ENCODE measurements around the gene ITGA3. TPM values are rescaled to one million over a fixed set of nuclear protein-coding genes. Genes with fewer than 3 reads are reported as not detected.
A peak's percentile ranks its signal among the peaks of the same experiment; 100 is the strongest.

Gene ITGA3
- total and polyA plus RNA-seq, 2 of the 13 experiments (the other 11 are each of a cell fraction or from before 2014, with no cell fraction given), result 0.48 to 0.69 TPM

DNA sequence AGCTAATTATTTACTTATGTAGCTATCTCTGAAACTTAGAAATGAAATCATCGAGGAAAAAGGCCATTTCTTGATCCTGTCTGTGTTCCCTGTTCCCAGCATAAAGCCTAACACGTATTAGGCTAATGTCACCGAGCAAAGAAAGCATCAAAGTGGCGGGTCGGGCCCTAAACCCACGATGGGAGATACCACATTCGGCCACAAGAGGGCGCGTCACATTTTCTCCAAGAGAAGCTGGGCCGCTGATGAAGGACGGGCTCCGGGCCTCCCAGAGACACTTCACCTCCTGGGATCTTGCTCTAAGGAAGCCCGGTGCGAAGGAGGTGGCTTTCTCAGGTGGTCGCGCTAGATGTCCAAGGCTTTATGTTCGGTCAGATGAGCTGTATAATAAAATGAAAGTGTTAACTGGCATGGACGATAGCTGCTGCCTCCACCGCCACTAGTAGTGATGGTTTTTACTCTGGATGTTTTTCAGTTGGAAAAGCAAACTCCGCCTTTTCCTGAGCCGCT, 38.4 kb downstream of the ITGA3 start (continued):
- TF ChIP-seq CREB1 (IDR thresholded peaks at IDR 0.05), result peak; percentile 46; the same call in 1 of the 2 replicates
- no peak for TF ChIP-seq CREB1 (CRISPR knock-in tag; IDR thresholded peaks at IDR 0.05)
- no peak for TF ChIP-seq NKX3-1 (CRISPR knock-in tag; IDR thresholded peaks at IDR 0.05)
- peak; percentile 17; the same call in 1 of the 2 replicates for TF ChIP-seq PHF21A (CRISPR knock-in tag; IDR thresholded peaks at IDR 0.05)
- no peak for TF ChIP-seq RAD51 (IDR thresholded peaks at IDR 0.05; ENCODE audit: borderline replicate concordance)
- TF ChIP-seq, protein P1, sequence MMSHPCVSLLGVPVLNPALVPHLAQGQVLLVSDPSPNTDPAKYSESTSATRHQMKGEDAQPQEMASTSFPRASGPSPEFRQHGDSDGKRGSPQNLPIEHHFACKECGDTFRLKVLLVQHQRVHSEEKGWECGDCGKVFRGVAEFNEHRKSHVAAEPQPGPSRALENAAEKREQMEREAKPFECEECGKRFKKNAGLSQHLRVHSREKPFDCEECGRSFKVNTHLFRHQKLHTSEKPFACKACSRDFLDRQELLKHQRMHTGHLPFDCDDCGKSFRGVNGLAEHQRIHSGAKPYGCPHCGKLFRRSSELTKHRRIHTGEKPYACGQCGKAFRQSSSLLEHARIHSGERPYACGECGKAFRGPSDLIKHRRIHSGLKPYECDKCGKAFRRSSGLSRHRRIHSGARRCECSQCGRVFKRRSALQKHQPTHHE (CRISPR knock-in tag; IDR thresholded peaks at IDR 0.05; ENCODE audit: borderline replicate concordance), result no peak
- TF ChIP-seq ZIK1 (CRISPR knock-in tag; IDR thresholded peaks at IDR 0.05; ENCODE audit: borderline replicate concordance, low read depth), result no peak
- no peak for TF ChIP-seq ZNF589 (CRISPR knock-in tag; conservative IDR thresholded peaks at IDR 0.05)
- no peak for TF ChIP-seq HMGA1 (CRISPR knock-in tag; conservative IDR thresholded peaks at IDR 0.05)
- no peak for TF ChIP-seq HOXA7 (CRISPR knock-in tag; IDR thresholded peaks at IDR 0.05)
- TF ChIP-seq, protein P2, sequence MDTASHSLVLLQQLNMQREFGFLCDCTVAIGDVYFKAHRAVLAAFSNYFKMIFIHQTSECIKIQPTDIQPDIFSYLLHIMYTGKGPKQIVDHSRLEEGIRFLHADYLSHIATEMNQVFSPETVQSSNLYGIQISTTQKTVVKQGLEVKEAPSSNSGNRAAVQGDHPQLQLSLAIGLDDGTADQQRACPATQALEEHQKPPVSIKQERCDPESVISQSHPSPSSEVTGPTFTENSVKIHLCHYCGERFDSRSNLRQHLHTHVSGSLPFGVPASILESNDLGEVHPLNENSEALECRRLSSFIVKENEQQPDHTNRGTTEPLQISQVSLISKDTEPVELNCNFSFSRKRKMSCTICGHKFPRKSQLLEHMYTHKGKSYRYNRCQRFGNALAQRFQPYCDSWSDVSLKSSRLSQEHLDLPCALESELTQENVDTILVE (CRISPR knock-in tag; IDR thresholded peaks at IDR 0.05), result 0 out of 2 replicates have a peak, but pooled peaks have one; percentile 10
- TF ChIP-seq PRMT3 (CRISPR knock-in tag; IDR thresholded peaks at IDR 0.05; ENCODE audit: borderline replicate concordance, low read depth), result no peak
- TF ChIP-seq ZNF354B (CRISPR knock-in tag; IDR thresholded peaks at IDR 0.05), result no peak
- TF ChIP-seq ZMYM2 (CRISPR knock-in tag; IDR thresholded peaks at IDR 0.05), result no peak
- TF ChIP-seq RXRB (CRISPR knock-in tag; IDR thresholded peaks at IDR 0.05; ENCODE audit: borderline replicate concordance), result peak; percentile 50; the same call in 1 of the 2 replicates
- TF ChIP-seq ETV5 (CRISPR knock-in tag; IDR thresholded peaks at IDR 0.05; ENCODE audit: borderline replicate concordance), result no peak
- TF ChIP-seq ARNT2 (CRISPR knock-in tag; IDR thresholded peaks at IDR 0.05; ENCODE audit: low read depth), result no peak; the same call in none of the 2 replicates
- TF ChIP-seq POLR2AphosphoS5 (IDR thresholded peaks at IDR 0.05; ENCODE audit: low read depth, low read length), result no peak
- TF ChIP-seq ZNF891 (CRISPR knock-in tag; IDR thresholded peaks at IDR 0.05), result no peak
- TF ChIP-seq ZNF558 (CRISPR knock-in tag; IDR thresholded peaks at IDR 0.05; ENCODE audit: borderline replicate concordance), result no peak
- TF ChIP-seq ZNF660 (CRISPR knock-in tag; IDR thresholded peaks at IDR 0.05; ENCODE audit: borderline replicate concordance, low read depth), result no peak
- TF ChIP-seq ZSCAN21 (CRISPR knock-in tag; IDR thresholded peaks at IDR 0.05; ENCODE audit: borderline replicate concordance), result no peak
- no peak for TF ChIP-seq NR3C1 (CRISPR knock-in tag; IDR thresholded peaks at IDR 0.05)
- TF ChIP-seq ZNF552 (CRISPR knock-in tag; IDR thresholded peaks at IDR 0.05; ENCODE audit: borderline replicate concordance), result no peak
- TF ChIP-seq PLRG1 (conservative IDR thresholded peaks at IDR 0.05), result no peak
- TF ChIP-seq, protein P3, sequence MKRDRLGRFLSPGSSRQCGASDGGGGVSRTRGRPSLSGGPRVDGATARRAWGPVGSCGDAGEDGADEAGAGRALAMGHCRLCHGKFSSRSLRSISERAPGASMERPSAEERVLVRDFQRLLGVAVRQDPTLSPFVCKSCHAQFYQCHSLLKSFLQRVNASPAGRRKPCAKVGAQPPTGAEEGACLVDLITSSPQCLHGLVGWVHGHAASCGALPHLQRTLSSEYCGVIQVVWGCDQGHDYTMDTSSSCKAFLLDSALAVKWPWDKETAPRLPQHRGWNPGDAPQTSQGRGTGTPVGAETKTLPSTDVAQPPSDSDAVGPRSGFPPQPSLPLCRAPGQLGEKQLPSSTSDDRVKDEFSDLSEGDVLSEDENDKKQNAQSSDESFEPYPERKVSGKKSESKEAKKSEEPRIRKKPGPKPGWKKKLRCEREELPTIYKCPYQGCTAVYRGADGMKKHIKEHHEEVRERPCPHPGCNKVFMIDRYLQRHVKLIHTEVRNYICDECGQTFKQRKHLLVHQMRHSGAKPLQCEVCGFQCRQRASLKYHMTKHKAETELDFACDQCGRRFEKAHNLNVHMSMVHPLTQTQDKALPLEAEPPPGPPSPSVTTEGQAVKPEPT (CRISPR knock-in tag; IDR thresholded peaks at IDR 0.05; ENCODE audit: low read depth), result no peak
- no peak for TF ChIP-seq ZNF234 (CRISPR knock-in tag; conservative IDR thresholded peaks at IDR 0.05)
- TF ChIP-seq ZNF619 (CRISPR knock-in tag; IDR thresholded peaks at IDR 0.05), result 0 out of 2 replicates have a peak, but pooled peaks have one; percentile 12
- TF ChIP-seq ELF1 (CRISPR knock-in tag; IDR thresholded peaks at IDR 0.05), result no peak
- TF ChIP-seq ATAD3A (CRISPR knock-in tag; IDR thresholded peaks at IDR 0.05), result no peak
